Activated CD4-positive, alpha-beta T cell treated with anti-CD3 and anti-CD28 coated beads, Interleukin-2, amount 50 U/mL, for 48 hours (primary cell): ENCODE data around the gene NDUFV1.
"Not testable (repeated sequence)": the region's sequence is repeated elsewhere in the genome, so short reads cannot be mapped to it uniquely, and the experiment has no call there.

Source experiments
- DNase-seq, 2 experiments: peaks; one replicate each; pipeline ENCODE4 v3.0.0-alpha.2; 2020

The NDUFV1 gene

GRCh38 chr11:67606492-67607295 is at the start of gene NDUFV1:
Gene NDUFV1, plus strand, starts transcription at chr11:67606936. Its CDS starts 69 bp downstream, at chr11:67607005.
- DNase-seq: peak; percentile 97 to 98

- DNase-seq: no peak
These were observed 48.5 kb upstream of the NDUFV1 start for GRCh38 chr11:67558084-67558772.

GRCh38 chr11:67561971-67562619 is 44.6 kb upstream of the NDUFV1 start:
- no peak for DNase-seq

DNA sequence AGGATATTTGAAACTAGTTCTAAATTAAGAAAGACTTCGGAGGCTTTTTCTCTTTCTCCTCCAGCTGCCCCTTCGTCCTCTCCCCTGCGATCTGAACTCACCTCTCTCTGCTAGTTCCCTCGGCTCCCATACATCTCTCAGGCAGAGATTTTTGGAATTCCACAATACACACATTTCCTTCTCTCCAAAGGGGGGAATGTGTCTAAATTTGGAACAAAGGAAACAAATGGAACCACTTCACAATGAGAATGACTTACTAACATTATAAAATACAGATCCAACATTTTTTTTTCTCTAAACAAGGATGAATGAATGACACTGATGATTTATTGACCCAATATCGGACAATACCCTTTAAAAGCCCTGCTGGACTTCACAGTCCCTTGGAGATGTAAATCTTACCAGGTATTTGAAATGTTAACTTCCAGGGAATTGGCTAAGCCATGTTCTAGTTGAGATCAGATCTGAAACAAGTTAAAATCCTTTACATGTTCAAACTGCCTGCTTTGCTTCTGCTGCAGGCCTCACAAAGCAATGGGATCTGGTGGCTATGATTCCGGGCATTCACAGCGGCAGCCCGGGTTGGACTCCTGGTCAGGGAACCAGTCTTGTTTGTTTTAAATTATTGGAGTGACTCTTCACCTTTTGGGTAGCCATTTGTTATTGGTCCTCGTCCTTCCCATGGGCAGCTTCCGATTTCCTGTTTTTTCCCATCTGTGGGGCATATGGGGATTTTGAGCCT is 43.6 kb upstream of the NDUFV1 start:
- DNase-seq: no peak

DNA sequence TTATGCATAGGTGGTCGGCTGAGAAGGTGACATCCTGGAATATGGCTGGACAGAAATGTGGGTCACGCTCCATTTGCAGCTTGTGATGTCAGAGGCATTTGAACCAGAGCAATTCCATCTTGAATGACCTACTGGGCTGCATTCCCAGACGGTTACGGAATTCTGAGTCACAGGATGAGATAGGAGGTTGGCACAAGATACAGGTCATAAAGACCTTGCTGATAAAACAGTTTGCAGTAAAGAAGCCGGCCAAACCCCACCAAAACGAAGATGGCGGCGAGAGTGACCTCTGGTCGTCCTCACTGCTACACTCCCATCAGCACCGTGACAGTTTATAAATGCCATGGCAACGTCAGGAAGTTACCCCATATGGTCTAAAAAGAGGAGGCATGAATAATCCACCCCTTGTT is 43.0 kb upstream of the NDUFV1 start:
- not testable (repeated sequence) for DNase-seq

- DNase-seq: no peak
These were observed 42.5 kb upstream of the NDUFV1 start for GRCh38 chr11:67564230-67564629.

GRCh38 chr11:67571443-67571842 is 35.3 kb upstream of the NDUFV1 start:
- no peak for DNase-seq

DNA sequence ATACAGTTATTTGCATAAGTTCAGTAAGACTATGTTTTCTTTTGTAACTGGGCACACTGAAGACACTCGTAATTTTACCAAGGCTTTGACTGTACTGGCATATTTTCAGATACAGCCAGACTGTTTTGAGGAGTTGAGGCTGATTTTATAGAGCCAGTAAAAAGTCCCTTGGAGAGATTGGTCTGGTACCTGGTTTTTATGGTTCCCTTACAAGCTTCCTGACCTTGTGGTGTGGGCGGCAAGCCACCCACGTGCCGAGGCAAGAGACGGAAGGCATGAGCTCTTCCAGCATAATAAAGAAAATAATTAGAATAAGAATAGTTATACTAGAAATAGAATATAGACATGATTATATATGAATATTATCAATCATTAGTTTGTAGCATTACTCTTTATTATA is 34.4 kb upstream of the NDUFV1 start:
- no peak for DNase-seq

DNA sequence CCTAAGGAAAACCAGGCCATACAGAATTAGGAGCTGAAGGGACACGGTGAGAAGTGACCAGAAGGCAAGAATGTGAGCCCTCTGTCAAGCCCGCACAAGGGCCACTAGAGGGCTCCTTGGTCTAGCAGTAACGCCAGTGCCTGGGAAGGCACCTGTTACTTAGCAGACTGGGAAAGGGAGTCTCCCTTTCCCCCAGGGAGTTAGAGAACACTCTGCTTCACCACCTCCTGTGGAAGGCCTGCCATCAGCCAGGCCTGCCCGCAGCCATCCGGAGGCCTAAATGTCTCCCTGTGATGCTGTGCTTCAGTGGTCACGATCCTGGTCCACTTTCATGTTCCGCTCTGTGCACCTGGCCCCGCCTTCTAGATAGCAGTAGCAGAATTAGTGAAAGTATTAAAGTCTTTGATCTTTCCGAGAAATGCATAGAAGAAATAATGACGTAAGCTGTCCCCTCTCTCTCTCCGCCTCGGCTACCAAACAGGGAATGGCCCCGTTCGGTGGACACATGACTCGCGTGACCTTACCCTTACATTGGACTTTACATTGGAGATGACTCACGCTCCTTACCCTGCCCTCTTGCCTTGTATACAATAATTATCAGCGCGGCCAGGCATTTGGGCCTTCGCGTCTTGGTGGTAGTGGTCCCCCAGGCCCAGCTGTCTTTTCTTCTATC is 33.9 kb upstream of the NDUFV1 start:
- peak; percentile 30 to 46 for DNase-seq

GRCh38 chr11:67574938-67575337 is 31.8 kb upstream of the NDUFV1 start:
- DNase-seq: no peak

DNA sequence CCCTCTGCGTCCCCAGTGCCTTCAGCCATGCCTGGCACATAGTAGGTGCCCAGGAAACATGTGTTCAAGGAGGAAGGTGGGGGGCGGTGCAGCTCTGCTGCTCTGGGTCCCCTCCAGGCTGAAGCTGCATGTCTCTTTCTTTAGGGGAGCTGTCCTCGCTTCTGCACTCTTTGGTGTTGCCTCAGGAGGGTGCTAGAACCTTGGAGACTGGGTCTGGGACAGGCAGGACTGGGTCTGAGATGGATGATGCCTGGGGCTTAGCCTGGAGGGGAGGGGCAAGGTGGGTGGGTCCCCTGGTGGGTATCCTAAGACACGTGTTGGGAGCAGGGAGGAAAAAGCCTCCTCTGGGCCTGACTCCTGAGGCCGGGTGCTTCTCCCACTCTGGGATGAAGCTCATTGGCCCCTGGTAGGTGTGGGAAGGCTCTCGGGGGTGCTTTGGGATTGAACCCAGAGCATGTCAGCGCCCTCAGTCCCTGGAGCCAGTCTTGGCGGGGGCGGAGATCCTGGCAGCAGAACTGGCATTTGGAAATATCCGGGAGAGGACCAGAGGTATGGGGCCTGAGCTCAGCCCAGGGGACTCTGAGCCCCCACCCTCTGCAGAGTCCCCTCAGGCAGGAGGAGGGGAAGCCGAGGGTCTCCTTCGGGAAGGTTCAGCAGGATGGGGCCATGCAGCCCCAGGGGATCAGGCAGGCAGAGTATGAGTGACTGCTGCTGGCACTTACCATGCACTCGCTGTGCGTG is 29.8 kb upstream of the NDUFV1 start:
- no peak for DNase-seq

- DNase-seq: no peak
These were observed 28.8 kb upstream of the NDUFV1 start for GRCh38 chr11:67577951-67578350.

- no peak for DNase-seq
These were observed 25.3 kb upstream of the NDUFV1 start for GRCh38 chr11:67581469-67581868.

- no peak for DNase-seq
These were observed 24.7 kb upstream of the NDUFV1 start for GRCh38 chr11:67582011-67582410.

DNA sequence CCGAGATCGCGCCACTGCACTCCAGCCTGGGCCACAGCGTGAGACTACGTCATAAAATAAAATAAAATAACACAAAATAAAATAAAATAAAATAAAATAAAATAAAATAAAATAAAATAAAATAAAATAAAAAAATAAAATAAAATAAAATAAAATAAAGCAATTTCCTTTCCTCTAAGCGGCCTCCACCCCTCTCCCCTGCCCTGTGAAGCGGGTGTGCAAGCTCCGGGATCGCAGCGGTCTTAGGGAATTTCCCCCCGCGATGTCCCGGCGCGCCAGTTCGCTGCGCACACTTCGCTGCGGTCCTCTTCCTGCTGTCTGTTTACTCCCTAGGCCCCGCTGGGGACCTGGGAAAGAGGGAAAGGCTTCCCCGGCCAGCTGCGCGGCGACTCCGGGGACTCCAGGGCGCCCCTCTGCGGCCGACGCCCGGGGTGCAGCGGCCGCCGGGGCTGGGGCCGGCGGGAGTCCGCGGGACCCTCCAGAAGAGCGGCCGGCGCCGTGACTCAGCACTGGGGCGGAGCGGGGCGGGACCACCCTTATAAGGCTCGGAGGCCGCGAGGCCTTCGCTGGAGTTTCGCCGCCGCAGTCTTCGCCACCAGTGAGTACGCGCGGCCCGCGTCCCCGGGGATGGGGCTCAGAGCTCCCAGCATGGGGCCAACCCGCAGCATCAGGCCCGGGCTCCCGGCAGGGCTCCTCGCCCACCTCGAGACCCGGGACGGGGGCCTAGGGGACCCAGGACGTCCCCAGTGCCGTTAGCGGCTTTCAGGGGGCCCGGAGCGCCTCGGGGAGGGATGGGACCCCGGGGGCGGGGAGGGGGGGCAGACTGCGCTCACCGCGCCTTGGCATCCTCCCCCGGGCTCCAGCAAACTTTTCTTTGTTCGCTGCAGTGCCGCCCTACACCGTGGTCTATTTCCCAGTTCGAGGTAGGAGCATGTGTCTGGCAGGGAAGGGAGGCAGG is 23.2 kb upstream of the NDUFV1 start, which contains the start of gene GSTP1:
Gene GSTP1 (plus strand): TSS at position 566 of the 958 bp plus-strand sequence. CDS start 32 bp downstream, at position 598.
- DNase-seq: peak; percentile 85 to 88

DNA sequence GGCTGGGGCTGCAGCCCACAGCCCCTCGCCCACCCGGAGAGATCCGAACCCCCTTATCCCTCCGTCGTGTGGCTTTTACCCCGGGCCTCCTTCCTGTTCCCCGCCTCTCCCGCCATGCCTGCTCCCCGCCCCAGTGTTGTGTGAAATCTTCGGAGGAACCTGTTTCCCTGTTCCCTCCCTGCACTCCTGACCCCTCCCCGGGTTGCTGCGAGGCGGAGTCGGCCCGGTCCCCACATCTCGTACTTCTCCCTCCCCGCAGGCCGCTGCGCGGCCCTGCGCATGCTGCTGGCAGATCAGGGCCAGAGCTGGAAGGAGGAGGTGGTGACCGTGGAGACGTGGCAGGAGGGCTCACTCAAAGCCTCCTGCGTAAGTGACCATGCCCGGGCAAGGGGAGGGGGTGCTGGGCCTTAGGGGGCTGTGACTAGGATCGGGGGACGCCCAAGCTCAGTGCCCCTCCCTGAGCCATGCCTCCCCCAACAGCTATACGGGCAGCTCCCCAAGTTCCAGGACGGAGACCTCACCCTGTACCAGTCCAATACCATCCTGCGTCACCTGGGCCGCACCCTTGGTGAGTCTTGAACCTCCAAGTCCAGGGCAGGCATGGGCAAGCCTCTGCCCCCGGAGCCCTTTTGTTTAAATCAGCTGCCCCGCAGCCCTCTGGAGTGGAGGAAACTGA is 22.4 kb upstream of the NDUFV1 start:
- DNase-seq: peak; percentile 44 to 56

- no peak for DNase-seq
These were observed 21.6 kb upstream of the NDUFV1 start for GRCh38 chr11:67584881-67585873.

- DNase-seq: no peak
These were observed 20.8 kb upstream of the NDUFV1 start for GRCh38 chr11:67585911-67586310.
